ENCODE measurements around the gene OSBP2. TPM values are rescaled to one million over a fixed set of nuclear protein-coding genes. Genes with fewer than 3 reads are reported as not detected.

The OSBP2 gene
- total RNA-seq, 1 donor from 2014 or later = 0.58 TPM

DNA sequence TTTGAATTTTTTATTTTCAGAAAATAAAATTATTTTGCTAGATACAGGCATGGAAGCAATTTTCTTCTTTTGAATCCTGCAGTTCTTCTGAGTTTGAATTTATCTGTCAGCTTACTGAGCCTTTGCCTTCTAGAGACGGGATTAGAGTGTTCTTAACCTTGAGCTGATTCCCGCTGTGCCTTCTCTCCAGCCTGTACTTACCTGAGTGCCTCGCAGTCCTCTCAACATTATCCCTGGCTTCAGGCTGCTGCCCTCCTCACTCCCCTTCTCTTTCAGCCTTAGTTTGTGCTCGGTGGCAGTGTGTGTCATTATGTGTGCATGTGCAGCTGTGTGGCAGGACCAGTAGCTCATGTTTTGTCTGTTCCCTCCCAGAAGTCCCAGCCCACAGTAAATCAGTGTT is 24.3 kb downstream of the OSBP2 start:
- peaks cover 9% of the 10 kb centered on the region for H3K4me1 Mint-ChIP-seq
- Histone ChIP-seq H3K27ac (no peak overlapping the region), H3K27me3 (no peaks in the 10 kb centered on the region), H3F3A (ENCODE audit: low read depth) (no peaks in the 10 kb centered on the region), H3K79me2 (ENCODE audit: low read depth) (no peaks in the 10 kb centered on the region), H3K4me2 (no peak overlapping the region), H4K20me1 (ENCODE audit: low read depth) (no peaks in the 10 kb centered on the region), H3K4me1 (no peaks in the 10 kb centered on the region), H3K4me3 (no peak overlapping the region), H3K9me3 (ENCODE audit: low read depth) (no peaks in the 10 kb centered on the region), H3K36me3 (no peaks in the 10 kb centered on the region), H3K9ac (no peak overlapping the region), H2AFZ (replicated peaks) (no peak overlapping the region)
- H3K27ac Mint-ChIP-seq = peak overlapping the region; percentile 5
- H3K36me3 Mint-ChIP-seq = no peaks in the 10 kb centered on the region
- no peaks in the 10 kb centered on the region for H3K9me3 Mint-ChIP-seq
- no peak for DNase-seq (ENCODE audit: low spot score)
- H3K27me3 Mint-ChIP-seq (ENCODE audit: insufficient read depth, low read depth) = no peaks in the 10 kb centered on the region
- TF ChIP-seq EZH2phosphoT487 (IDR thresholded peaks at IDR 0.05) (no peak), EZH2 (IDR thresholded peaks at IDR 0.05) (no peak)
- TF ChIP-seq, protein P1, sequence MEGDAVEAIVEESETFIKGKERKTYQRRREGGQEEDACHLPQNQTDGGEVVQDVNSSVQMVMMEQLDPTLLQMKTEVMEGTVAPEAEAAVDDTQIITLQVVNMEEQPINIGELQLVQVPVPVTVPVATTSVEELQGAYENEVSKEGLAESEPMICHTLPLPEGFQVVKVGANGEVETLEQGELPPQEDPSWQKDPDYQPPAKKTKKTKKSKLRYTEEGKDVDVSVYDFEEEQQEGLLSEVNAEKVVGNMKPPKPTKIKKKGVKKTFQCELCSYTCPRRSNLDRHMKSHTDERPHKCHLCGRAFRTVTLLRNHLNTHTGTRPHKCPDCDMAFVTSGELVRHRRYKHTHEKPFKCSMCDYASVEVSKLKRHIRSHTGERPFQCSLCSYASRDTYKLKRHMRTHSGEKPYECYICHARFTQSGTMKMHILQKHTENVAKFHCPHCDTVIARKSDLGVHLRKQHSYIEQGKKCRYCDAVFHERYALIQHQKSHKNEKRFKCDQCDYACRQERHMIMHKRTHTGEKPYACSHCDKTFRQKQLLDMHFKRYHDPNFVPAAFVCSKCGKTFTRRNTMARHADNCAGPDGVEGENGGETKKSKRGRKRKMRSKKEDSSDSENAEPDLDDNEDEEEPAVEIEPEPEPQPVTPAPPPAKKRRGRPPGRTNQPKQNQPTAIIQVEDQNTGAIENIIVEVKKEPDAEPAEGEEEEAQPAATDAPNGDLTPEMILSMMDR (IDR thresholded peaks at IDR 0.05) = no peak
- H3K4me3 Mint-ChIP-seq = no peak overlapping the region

DNA sequence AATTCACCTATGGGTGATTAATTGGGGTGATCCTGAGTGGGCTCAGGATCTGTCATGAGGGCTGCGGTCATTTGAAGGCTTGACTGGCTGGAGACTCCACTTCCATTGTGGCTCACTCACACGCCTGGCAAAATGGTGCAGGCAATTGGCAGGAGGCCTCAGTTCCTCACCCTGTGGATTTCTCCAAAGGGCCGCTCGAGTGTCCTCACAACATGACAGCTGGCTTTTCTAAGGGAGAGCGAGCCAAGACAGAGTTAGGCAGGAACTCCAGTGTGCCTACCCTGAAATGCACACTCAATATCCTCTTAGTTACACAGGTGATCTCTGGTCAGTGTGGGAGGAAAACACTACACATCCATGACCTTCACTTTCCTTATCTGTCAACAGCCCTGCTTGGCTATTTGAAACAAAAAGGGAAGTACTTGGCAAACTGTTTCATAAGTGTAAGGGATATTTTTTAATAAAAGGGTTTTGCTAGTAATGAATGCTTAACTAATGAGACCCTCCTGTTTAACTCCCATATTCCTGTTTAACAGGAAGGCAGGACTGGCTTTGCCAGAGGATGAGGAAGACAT is 25.7 kb downstream of the OSBP2 start:
- no peak for DNase-seq (ENCODE audit: low spot score)
- Mint-ChIP-seq H3K4me3 (no peak overlapping the region), H3K36me3 (no peaks in the 10 kb centered on the region), H3K9me3 (no peaks in the 10 kb centered on the region), H3K27me3 (ENCODE audit: insufficient read depth, low read depth) (no peaks in the 10 kb centered on the region), H3K27ac (no peak overlapping the region), H3K4me1 (peaks cover 9% of the 10 kb centered on the region)
- no peaks in the 10 kb centered on the region for H3K36me3 ChIP-seq
- H2AFZ ChIP-seq (replicated peaks) = no peak overlapping the region
- no peak overlapping the region for H3K9ac ChIP-seq
- H3K4me3 ChIP-seq = no peak overlapping the region
- H3K27ac ChIP-seq = no peak overlapping the region
- H3K79me2 ChIP-seq (ENCODE audit: low read depth) = no peaks in the 10 kb centered on the region
- no peaks in the 10 kb centered on the region for H3F3A ChIP-seq (ENCODE audit: low read depth)
- H3K4me2 ChIP-seq = no peak overlapping the region
- no peaks in the 10 kb centered on the region for H3K4me1 ChIP-seq
- H3K27me3 ChIP-seq = no peaks in the 10 kb centered on the region
- no peaks in the 10 kb centered on the region for H4K20me1 ChIP-seq (ENCODE audit: low read depth)
- no peaks in the 10 kb centered on the region for H3K9me3 ChIP-seq (ENCODE audit: low read depth)
- TF ChIP-seq EZH2phosphoT487 (IDR thresholded peaks at IDR 0.05) = no peak
- TF ChIP-seq, protein P1 (IDR thresholded peaks at IDR 0.05) = no peak
- no peak for TF ChIP-seq EZH2 (IDR thresholded peaks at IDR 0.05)

DNA sequence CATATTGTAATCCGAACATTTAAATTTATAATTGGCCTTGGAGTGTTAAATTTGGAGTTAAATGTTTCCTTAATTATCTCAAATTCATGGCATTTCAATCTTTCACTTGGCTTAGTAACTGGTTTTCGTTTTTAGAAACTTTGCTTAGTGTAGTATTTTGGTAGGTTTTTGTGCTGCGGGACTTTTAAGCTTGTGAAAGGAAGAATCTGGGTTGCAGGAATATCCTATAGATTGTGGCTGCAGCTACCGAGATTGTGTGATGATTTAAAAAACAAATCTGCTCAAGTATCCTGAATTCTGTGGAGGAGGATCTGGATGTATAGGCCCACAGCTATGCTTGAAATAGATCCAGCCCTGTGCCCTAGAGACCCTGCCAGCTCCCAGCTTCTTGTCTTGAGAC is 27.1 kb downstream of the OSBP2 start:
- Mint-ChIP-seq H3K27ac (no peak overlapping the region), H3K9me3 (no peaks in the 10 kb centered on the region), H3K4me3 (no peak overlapping the region), H3K36me3 (no peaks in the 10 kb centered on the region), H3K27me3 (ENCODE audit: insufficient read depth, low read depth) (no peaks in the 10 kb centered on the region), H3K4me1 (peaks cover 9% of the 10 kb centered on the region)
- Histone ChIP-seq H3K4me3 (no peak overlapping the region), H3K27ac (no peak overlapping the region), H2AFZ (replicated peaks) (peak overlapping the region; percentile 9), H3K9ac (no peak overlapping the region), H3K4me2 (no peak overlapping the region), H3K4me1 (no peaks in the 10 kb centered on the region), H4K20me1 (ENCODE audit: low read depth) (no peaks in the 10 kb centered on the region), H3K27me3 (no peaks in the 10 kb centered on the region), H3F3A (ENCODE audit: low read depth) (no peaks in the 10 kb centered on the region), H3K36me3 (no peaks in the 10 kb centered on the region), H3K9me3 (ENCODE audit: low read depth) (no peaks in the 10 kb centered on the region), H3K79me2 (ENCODE audit: low read depth) (no peaks in the 10 kb centered on the region)
- no peak for TF ChIP-seq EZH2phosphoT487 (IDR thresholded peaks at IDR 0.05)
- TF ChIP-seq, protein P1 (IDR thresholded peaks at IDR 0.05) = no peak
- DNase-seq (ENCODE audit: low spot score) = no peak

Data from neural progenitor cell (in vitro differentiated cells).